Measurements from ENCODE around the gene CAPZA2. TPM values are rescaled to one million over a fixed set of nuclear protein-coding genes. Genes with fewer than 3 reads are reported as not detected.

Gene CAPZA2
- total and polyA plus RNA-seq, 2 experiments from 2014 or later: 49.1 to 106 TPM

- TF ChIP-seq, protein P1, sequence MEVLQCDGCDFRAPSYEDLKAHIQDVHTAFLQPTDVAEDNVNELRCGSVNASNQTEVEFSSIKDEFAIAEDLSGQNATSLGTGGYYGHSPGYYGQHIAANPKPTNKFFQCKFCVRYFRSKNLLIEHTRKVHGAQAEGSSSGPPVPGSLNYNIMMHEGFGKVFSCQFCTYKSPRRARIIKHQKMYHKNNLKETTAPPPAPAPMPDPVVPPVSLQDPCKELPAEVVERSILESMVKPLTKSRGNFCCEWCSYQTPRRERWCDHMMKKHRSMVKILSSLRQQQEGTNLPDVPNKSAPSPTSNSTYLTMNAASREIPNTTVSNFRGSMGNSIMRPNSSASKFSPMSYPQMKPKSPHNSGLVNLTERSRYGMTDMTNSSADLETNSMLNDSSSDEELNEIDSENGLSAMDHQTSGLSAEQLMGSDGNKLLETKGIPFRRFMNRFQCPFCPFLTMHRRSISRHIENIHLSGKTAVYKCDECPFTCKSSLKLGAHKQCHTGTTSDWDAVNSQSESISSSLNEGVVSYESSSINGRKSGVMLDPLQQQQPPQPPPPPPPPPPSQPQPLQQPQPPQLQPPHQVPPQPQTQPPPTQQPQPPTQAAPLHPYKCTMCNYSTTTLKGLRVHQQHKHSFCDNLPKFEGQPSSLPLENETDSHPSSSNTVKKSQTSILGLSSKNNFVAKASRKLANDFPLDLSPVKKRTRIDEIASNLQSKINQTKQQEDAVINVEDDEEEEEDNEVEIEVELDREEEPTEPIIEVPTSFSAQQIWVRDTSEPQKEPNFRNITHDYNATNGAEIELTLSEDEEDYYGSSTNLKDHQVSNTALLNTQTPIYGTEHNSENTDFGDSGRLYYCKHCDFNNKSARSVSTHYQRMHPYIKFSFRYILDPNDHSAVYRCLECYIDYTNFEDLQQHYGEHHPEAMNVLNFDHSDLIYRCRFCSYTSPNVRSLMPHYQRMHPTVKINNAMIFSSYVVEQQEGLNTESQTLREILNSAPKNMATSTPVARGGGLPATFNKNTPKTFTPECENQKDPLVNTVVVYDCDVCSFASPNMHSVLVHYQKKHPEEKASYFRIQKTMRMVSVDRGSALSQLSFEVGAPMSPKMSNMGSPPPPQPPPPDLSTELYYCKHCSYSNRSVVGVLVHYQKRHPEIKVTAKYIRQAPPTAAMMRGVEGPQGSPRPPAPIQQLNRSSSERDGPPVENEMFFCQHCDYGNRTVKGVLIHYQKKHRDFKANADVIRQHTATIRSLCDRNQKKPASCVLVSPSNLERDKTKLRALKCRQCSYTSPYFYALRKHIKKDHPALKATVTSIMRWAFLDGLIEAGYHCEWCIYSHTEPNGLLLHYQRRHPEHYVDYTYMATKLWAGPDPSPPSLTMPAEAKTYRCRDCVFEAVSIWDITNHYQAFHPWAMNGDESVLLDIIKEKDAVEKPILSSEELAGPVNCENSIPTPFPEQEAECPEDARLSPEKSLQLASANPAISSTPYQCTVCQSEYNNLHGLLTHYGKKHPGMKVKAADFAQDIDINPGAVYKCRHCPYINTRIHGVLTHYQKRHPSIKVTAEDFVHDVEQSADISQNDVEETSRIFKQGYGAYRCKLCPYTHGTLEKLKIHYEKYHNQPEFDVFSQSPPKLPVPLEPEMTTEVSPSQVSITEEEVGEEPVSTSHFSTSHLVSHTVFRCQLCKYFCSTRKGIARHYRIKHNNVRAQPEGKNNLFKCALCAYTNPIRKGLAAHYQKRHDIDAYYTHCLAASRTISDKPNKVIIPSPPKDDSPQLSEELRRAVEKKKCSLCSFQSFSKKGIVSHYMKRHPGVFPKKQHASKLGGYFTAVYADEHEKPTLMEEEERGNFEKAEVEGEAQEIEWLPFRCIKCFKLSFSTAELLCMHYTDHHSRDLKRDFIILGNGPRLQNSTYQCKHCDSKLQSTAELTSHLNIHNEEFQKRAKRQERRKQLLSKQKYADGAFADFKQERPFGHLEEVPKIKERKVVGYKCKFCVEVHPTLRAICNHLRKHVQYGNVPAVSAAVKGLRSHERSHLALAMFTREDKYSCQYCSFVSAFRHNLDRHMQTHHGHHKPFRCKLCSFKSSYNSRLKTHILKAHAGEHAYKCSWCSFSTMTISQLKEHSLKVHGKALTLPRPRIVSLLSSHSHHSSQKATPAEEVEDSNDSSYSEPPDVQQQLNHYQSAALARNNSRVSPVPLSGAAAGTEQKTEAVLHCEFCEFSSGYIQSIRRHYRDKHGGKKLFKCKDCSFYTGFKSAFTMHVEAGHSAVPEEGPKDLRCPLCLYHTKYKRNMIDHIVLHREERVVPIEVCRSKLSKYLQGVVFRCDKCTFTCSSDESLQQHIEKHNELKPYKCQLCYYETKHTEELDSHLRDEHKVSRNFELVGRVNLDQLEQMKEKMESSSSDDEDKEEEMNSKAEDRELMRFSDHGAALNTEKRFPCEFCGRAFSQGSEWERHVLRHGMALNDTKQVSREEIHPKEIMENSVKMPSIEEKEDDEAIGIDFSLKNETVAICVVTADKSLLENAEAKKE (CRISPR knock-in tag; IDR thresholded peaks at IDR 0.05): no peak
- no peak for TF ChIP-seq ETS1 (IDR thresholded peaks at IDR 0.05)
Observed at GRCh38 chr7:116953372-116953905, 91.1 kb downstream of the CAPZA2 start, which contains the start of gene ST7 (continued).

DNA sequence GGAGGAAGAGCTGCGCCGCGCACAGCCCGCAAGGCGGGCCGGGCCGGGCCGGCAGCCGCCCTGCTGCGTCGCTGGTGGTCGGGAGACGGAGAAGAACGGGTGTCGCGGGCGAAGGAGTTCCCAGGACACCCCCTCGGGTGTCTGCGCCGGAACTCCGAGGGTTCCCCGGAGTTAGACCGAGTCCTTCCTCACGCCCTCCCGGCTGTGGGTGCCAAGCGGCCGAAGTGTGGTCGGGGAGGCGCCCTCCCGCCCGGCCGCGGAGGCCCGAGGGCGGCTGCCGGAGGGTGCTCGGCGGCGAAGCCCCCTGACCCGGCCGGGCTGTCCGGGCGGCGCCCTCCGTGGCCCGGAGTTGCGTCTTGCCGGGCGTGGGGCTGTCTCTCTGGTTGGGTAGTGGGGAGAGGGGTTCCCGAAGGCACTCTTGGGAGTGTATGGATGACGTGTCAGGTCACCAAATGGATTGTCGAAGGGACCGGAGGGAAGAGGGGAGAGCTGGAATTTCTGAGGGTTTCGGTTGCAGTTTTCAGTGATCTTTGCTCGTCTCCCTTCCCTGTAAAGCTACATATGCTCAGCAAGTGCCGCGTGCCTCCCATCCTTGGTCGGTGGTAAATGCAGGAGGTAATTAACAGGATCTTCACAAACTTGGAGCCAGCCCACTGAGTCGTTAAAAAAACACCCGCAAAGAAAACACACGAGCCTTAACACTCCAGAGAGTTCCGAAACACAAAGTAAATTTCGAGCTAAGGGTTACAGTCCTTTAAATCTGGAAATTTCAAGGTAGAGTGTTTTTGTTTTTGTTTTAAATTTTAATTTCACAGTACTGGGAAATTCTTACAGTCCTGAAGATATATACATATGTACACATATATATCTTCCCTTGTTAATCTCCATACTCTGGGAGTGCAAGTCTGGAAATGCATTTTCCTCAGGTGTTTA is 91.8 kb downstream of the CAPZA2 start:
- H3K4me1 ChIP-seq (ENCODE audit: insufficient read depth): peaks cover 50% of the 10 kb centered on the region
- H3K36me3 ChIP-seq (ENCODE audit: insufficient read depth): no peaks in the 10 kb centered on the region
- Mint-ChIP-seq H3K27me3 (ENCODE audit: insufficient read depth, low read depth, poor library complexity) (peaks cover 6% of the 10 kb centered on the region), H3K9me3 (no peaks in the 10 kb centered on the region), H3K4me1 (peaks cover 38% of the 10 kb centered on the region), H3K4me3 (peak overlapping the region; percentile 96), H3K36me3 (ENCODE audit: low read depth) (peaks cover 3% of the 10 kb centered on the region; the same call in 1 of the 3 replicates), H3K27ac (peak overlapping the region; percentile 98)
- H3K27me3 ChIP-seq (ENCODE audit: insufficient read depth): no peaks in the 10 kb centered on the region
- peak overlapping the region; percentile 83 for H3K4me2 ChIP-seq
- peak overlapping the region; percentile 63 for H3K4me3 ChIP-seq
- H3K27ac ChIP-seq (ENCODE audit: low read depth): peak overlapping the region; percentile 89
- peaks cover 43% of the 10 kb centered on the region for H3K79me2 ChIP-seq (replicated peaks; ENCODE audit: insufficient read depth)
- peak; percentile 90 for DNase-seq (ENCODE audit: low spot score)
- TF ChIP-seq CREB1 (CRISPR knock-in tag; IDR thresholded peaks at IDR 0.05; ENCODE audit: low read depth) (peak; percentile 93), POLR2AphosphoS5 (IDR thresholded peaks at IDR 0.05; ENCODE audit: low read depth) (peak; percentile 35; the same call in 1 of the 2 replicates), ZNF114 (CRISPR knock-in tag; IDR thresholded peaks at IDR 0.05) (no peak)
- H2AFZ ChIP-seq: 0 out of 2 replicates have a peak overlapping the region, but pooled peaks have one; percentile 43
- H3F3A ChIP-seq (replicated peaks; ENCODE audit: low read depth): no peaks in the 10 kb centered on the region
- H3K9me2 ChIP-seq (ENCODE audit: insufficient read depth): no peaks in the 10 kb centered on the region
- H4K20me1 ChIP-seq (replicated peaks; ENCODE audit: insufficient read depth): no peaks in the 10 kb centered on the region
- peak; percentile 80 for ATAC-seq

Data from GM23338 (cell line).